Erythroblast (primary cell): Measurements from ENCODE around the gene KCNMA1.

Source experiments
- GATA1 ChIP-seq: IDR thresholded peaks from 2 replicates; pipeline ENCODE4 v1.6.1; 2011; ENCODE audit warnings: low read depth, mild to moderate bottlenecking, control low read depth, low read length, moderate library complexity
- POLR2A ChIP-seq: IDR thresholded peaks from 2 replicates; pipeline ENCODE4 v1.6.1; 2011; ENCODE audit warnings: mild to moderate bottlenecking, low read length

GRCh38 chr10:77281719-77282118, 355.9 kb downstream of the KCNMA1 start:
- TF ChIP-seq POLR2A (no peak), GATA1 (no peak)
